ENCODE measurements around the gene LRRC47.

LRRC47 gene

DNA sequence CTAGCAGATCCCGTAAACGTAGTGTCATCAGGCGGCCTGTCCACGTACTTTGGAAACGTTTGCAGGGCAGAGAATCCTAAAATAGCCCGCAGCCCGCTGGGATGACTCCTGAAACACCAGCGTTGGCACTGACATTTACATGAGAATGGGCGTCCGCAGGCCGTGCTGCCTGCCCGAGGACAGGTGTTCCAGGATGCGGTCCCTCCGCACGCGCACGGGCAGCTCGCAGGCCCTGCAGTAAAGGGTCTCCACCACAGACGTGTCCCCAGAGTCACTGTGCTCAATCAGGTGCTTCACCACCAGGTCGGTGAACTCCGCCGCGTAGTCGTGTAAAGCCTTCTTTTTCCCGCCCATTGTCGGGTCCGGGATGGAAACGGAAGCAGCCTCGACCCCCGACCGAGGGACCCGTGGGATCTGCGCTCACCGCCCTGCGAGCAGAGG is 49.9 kb downstream of the LRRC47 start:
- no peak for DNase-seq

DNA sequence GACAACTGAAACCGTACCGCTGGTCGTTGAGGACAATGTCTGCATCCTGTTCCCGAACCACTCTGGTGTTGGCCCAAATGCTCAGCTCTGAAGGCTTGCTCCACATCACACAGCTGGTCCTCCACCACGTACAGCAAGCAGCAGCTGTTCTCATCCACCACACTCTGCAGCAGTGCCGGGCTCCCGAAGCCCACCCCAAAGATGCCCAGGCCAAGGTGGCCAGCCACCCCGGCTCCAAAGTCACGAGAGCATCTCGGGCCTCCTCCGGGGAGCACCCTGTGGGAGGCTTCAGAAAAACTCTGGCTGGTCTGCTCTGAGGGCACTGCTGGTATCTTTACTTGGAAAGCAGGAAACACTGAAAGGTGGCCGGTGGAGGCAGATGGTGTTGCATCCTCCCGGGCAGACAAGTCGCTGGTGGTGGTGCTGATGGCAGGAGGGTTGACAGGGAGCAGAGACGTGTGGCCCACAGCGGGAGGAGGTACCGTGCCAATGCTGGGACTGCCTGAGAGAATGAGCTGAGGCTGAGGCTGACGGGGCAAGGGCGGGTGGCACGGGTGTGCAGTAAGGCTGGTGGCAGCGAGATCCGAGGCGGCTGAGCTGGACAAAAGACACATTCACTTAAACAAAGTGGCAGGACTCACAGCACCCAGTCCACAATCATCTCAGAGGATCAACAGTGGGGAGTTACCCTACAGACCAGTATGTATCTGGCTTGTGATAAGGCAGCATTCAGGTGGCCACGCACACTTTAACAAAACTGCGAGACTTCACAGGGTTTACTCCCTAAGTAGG is 50.5 kb downstream of the LRRC47 start:
- DNase-seq: no peak

DNA sequence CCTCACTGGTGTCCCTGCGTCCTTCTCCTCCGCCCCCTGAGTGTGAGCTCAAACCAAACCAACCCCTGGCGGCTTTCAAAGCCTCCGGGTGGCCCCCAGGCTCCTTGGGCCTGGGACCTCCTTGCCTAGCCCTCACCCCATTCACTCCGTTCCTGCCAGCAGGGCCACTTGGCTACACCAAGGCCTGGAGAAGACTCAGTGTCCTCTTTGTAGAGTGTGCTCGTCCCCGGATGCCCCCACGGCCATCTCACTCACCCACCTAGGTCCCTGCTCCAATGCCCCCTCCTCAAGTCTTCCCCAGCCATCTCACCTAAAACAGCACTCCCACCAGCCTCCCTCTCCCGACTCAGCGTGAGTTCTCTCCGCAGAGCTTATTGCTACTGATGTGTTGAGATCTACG is 51.2 kb downstream of the LRRC47 start:
- no peak for DNase-seq

GRCh38 chr1:3744646-3745045 is 51.7 kb downstream of the LRRC47 start:
- no peak for DNase-seq

DNA sequence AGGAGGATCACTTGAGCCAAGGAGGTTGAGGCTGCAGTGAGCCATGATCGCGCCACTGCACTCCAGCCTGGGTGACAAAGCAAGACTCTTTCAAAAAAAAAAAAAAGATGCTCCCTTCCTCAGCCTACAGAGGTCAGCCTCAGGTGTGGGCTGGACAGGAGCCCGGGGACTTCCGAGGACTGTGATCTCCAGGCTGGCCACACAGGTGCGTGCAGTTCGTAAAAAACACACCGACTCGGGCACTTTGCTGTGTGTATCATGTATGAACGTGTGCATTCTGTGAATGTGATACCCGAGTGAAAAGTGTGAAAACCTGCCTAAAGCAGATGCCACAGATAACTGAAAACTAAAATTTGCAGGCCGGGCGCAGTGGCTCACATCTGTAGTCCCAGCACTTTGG is 52.5 kb downstream of the LRRC47 start:
- DNase-seq: no peak

GRCh38 chr1:3743421-3743820 is 52.9 kb downstream of the LRRC47 start:
- no peak for DNase-seq

DNA sequence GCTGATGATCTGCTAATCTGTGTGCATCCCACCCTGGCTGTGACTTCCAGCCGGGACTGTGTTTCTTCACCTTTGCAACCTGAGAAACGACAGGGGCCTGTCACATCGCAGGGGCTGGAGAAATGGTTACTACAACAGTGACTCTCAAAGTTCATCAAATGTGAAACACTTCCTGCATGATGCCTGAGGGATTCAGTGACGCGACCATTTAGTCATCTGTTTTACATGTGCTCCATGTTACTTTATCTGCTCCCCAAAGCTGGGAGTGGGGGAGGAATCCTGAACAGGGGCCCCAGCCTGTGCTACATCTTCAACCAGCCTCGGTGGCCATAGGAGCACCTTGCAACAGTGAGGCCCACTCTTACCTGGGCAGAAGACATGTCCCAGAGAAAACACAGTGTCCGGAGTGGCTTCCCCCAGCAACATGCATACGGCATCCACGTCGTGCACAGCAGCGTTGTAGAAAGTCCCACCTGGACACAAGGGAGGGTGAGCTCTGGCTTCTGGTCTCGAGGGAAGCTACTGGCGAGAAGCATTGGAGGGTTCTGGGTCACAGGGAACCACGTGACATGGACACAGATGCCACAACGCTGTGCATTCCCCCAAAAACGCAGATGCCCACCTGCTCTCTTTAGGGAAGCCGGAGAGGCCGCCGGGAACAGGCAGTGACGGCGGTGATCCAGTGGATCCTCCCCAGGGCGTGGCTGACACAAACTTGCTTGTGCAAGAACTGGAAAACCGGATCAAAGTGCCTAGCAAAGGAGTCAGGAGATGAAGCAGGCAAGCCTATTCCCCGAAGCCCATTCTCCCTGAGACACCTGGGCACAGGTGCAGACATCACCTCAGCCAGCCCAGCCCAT is 53.6 kb downstream of the LRRC47 start:
- DNase-seq: no peak

DNA sequence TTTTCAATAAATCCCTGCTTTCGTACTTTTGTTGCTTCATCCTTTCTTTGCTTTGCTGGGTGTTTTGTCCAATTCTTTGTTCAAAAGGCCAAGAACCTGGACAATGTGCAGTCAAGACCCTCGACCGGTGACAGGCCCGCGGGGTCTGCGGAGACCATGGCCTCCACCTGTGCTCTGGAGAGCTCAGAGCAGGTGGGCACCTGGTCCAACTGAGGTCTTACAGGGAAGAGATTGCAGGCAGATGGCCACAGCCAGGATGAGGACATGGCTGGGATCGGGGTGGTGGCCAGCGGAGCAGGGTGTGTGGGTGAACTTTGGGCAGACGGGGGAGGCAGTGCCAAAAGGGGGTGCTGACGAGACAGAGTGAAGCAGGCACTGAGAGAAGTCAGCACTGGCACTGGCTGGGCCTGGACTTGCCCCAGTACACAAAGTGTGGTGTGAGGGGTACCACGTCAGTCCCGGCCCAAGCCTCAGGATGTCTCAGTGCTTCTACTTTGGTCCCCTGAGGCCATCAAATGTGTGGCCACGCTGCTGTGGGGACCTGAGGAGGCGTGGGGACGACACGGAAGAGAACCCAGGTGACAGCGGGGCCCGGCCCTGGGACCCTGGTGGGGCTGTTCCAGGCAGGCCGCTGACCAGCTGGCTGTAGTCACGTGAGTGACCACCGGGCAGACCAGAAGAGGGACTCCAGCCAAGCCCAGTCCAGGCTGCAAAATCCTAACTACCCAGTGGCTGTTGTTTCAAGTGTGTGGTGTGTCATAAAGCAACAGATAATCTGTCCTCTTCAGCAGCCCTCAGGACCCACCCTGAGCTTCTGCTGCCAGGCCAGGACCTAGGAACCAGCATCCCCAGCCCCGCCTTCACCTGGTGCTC is 54.5 kb downstream of the LRRC47 start:
- DNase-seq: no peak

GRCh38 chr1:3740752-3741151 is 55.5 kb downstream of the LRRC47 start:
- no peak for DNase-seq

GRCh38 chr1:3740042-3740441 is 56.3 kb downstream of the LRRC47 start:
- DNase-seq: no peak

- no peak for DNase-seq
Measured at GRCh38 chr1:3738943-3739342, 57.4 kb downstream of the LRRC47 start.

DNA sequence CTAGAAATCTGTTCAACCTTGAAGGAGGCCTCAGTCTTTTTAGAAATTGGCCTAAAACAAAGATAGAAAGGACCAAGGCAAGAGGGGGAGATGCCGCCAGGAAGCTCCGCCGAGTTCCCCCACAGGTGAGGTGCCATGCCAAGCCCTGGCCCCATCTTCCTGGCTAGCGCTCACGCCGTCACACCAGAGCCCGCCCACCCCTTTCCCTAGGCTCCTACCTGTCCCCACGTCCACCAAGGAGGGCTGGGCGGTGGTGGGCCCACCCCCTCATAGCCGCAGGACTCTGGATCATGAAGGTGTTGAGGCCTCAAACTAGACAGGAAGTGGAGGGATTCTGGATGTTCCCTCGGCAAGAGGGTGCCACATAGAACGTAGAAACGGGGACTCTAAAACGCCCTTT is 59.6 kb downstream of the LRRC47 start:
- no peak for DNase-seq

DNA sequence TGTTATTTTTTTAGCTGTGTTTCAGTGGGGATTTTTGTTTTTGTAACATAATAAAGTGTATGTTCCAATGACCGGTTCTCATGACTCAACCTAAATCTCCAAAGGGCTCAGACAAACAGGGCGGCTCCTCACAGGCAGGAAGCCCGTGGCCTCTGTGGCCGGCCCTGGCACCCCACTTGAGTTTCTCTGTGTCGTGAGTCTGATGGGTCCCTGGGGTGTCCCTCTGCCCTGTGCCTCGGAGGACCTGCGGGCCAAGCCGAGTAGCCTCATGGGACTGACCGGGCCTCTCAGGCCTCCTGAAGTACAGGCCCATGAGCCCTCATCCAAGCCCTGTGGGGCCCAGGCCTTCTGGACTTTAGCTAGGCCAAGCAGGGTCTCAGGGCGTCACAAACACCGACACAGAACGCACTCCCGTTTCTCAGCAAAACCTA is 60.2 kb downstream of the LRRC47 start:
- DNase-seq: no peak

- no peak for DNase-seq
Measured at GRCh38 chr1:3735688-3736087, 60.6 kb downstream of the LRRC47 start.

GRCh38 chr1:3735027-3735681 is 61.1 kb downstream of the LRRC47 start:
- no peak for DNase-seq

DNA sequence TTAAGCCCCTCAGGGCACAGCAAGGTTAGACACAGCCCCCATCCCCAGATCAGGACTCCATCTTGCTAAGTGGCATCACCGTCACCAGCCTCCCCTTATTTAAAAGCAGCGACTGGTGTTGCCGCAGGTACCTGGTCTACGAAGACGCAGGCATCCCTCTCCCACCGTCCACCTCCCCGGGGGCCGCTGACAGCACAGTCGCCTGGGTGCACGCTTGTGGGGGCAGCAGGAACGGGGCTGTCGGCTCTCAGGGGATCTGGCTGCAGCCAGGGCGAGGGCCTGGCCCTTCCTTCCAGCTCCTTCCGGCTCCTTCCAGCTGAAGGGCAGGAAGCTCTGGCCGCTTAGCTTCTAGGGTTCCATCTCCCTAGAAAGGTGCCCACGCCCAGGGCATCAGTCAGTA is 61.7 kb downstream of the LRRC47 start:
- no peak for DNase-seq

GRCh38 chr1:3733883-3734589 is 62.3 kb downstream of the LRRC47 start:
- DNase-seq: no peak

GRCh38 chr1:3733094-3733882 is 63.0 kb downstream of the LRRC47 start:
- DNase-seq: no peak

GRCh38 chr1:3732434-3733093 is 63.7 kb downstream of the LRRC47 start:
- DNase-seq: no peak
